ENCODE results near the gene SMOC2.

The SMOC2 gene

GRCh38 chr6:168628176-168628553 is 187.2 kb downstream of the SMOC2 start:
- Mint-ChIP-seq H3K27me3 (peaks cover 11% of the 10 kb centered on the region), H3K4me3 (no peak overlapping the region), H3K27ac (no peak overlapping the region), H3K4me1 (ENCODE audit: low read depth) (no peaks in the 10 kb centered on the region), H3K36me3 (ENCODE audit: low read depth) (no peaks in the 10 kb centered on the region), H3K9me3 (no peaks in the 10 kb centered on the region)
- DNase-seq, result no peak

GRCh38 chr6:168628732-168629245 is 187.8 kb downstream of the SMOC2 start:
- Mint-ChIP-seq H3K27me3 (peaks cover 11% of the 10 kb centered on the region), H3K4me3 (no peak overlapping the region), H3K4me1 (ENCODE audit: low read depth) (no peaks in the 10 kb centered on the region), H3K9me3 (peaks cover 4% of the 10 kb centered on the region), H3K27ac (no peak overlapping the region), H3K36me3 (ENCODE audit: low read depth) (no peaks in the 10 kb centered on the region)
- no peak for DNase-seq

- H3K27ac Mint-ChIP-seq, result no peak overlapping the region
- H3K4me3 Mint-ChIP-seq, result no peak overlapping the region
- H3K27me3 Mint-ChIP-seq, result peaks cover 14% of the 10 kb centered on the region
- no peak for DNase-seq
- peaks cover 8% of the 10 kb centered on the region for H3K9me3 Mint-ChIP-seq
- no peaks in the 10 kb centered on the region for H3K4me1 Mint-ChIP-seq (ENCODE audit: low read depth)
- no peaks in the 10 kb centered on the region for H3K36me3 Mint-ChIP-seq (ENCODE audit: low read depth)
These were observed 190.6 kb downstream of the SMOC2 start for GRCh38 chr6:168631564-168631963.

GRCh38 chr6:168632694-168633093 is 191.7 kb downstream of the SMOC2 start:
- Mint-ChIP-seq H3K27me3 (peaks cover 21% of the 10 kb centered on the region), H3K4me3 (no peak overlapping the region), H3K4me1 (ENCODE audit: low read depth) (no peaks in the 10 kb centered on the region)

GRCh38 chr6:168634541-168635328 is 193.8 kb downstream of the SMOC2 start:
- DNase-seq, result no peak
- H3K4me3 Mint-ChIP-seq, result no peak overlapping the region

More at GRCh38 chr6:168632694-168633093, 191.7 kb downstream of the SMOC2 start:
- H3K9me3 Mint-ChIP-seq, result peaks cover 8% of the 10 kb centered on the region
- H3K36me3 Mint-ChIP-seq (ENCODE audit: low read depth), result no peaks in the 10 kb centered on the region
- H3K27ac Mint-ChIP-seq, result no peak overlapping the region
- DNase-seq, result no peak

GRCh38 chr6:168636147-168637004 is 195.4 kb downstream of the SMOC2 start:
- no peaks in the 10 kb centered on the region for H3K4me1 Mint-ChIP-seq (ENCODE audit: low read depth)
- no peak overlapping the region for H3K27ac Mint-ChIP-seq
- no peak overlapping the region for H3K4me3 Mint-ChIP-seq
- no peaks in the 10 kb centered on the region for H3K36me3 Mint-ChIP-seq (ENCODE audit: low read depth)
- H3K27me3 Mint-ChIP-seq, result peaks cover 36% of the 10 kb centered on the region
- H3K9me3 Mint-ChIP-seq, result peaks cover 8% of the 10 kb centered on the region
- DNase-seq, result no peak

More at GRCh38 chr6:168634541-168635328, 193.8 kb downstream of the SMOC2 start:
- Mint-ChIP-seq H3K9me3 (peaks cover 8% of the 10 kb centered on the region), H3K36me3 (ENCODE audit: low read depth) (no peaks in the 10 kb centered on the region), H3K27ac (no peak overlapping the region), H3K4me1 (ENCODE audit: low read depth) (no peaks in the 10 kb centered on the region), H3K27me3 (peaks cover 34% of the 10 kb centered on the region)

- H3K27me3 Mint-ChIP-seq, result peaks cover 28% of the 10 kb centered on the region
- no peak overlapping the region for H3K4me3 Mint-ChIP-seq
- H3K4me1 Mint-ChIP-seq (ENCODE audit: low read depth), result no peaks in the 10 kb centered on the region
- H3K36me3 Mint-ChIP-seq (ENCODE audit: low read depth), result no peaks in the 10 kb centered on the region
- H3K9me3 Mint-ChIP-seq, result peaks cover 8% of the 10 kb centered on the region
- H3K27ac Mint-ChIP-seq, result no peak overlapping the region
- DNase-seq, result no peak
These were observed 196.8 kb downstream of the SMOC2 start for GRCh38 chr6:168637834-168638233.

- H3K4me3 Mint-ChIP-seq, result no peak overlapping the region
- H3K36me3 Mint-ChIP-seq (ENCODE audit: low read depth), result no peaks in the 10 kb centered on the region
- no peak overlapping the region for H3K27ac Mint-ChIP-seq
- no peaks in the 10 kb centered on the region for H3K4me1 Mint-ChIP-seq (ENCODE audit: low read depth)
- DNase-seq, result no peak
- peaks cover 5% of the 10 kb centered on the region for H3K9me3 Mint-ChIP-seq
- H3K27me3 Mint-ChIP-seq, result peaks cover 28% of the 10 kb centered on the region
These were observed 197.7 kb downstream of the SMOC2 start for GRCh38 chr6:168638468-168639271.

GRCh38 chr6:168640181-168640580 is 199.2 kb downstream of the SMOC2 start:
- H3K27ac Mint-ChIP-seq, result no peak overlapping the region
- H3K4me1 Mint-ChIP-seq (ENCODE audit: low read depth), result no peaks in the 10 kb centered on the region
- no peaks in the 10 kb centered on the region for H3K36me3 Mint-ChIP-seq (ENCODE audit: low read depth)
- H3K9me3 Mint-ChIP-seq, result no peaks in the 10 kb centered on the region
- DNase-seq, result no peak
- H3K27me3 Mint-ChIP-seq, result peaks cover 26% of the 10 kb centered on the region
- H3K4me3 Mint-ChIP-seq, result no peak overlapping the region

GRCh38 chr6:168640768-168641167 is 199.8 kb downstream of the SMOC2 start:
- Mint-ChIP-seq H3K36me3 (ENCODE audit: low read depth) (no peaks in the 10 kb centered on the region), H3K4me3 (no peak overlapping the region), H3K27ac (no peak overlapping the region), H3K9me3 (no peaks in the 10 kb centered on the region), H3K27me3 (peaks cover 26% of the 10 kb centered on the region), H3K4me1 (ENCODE audit: low read depth) (no peaks in the 10 kb centered on the region)
- DNase-seq, result no peak

- H3K27me3 Mint-ChIP-seq, result peaks cover 29% of the 10 kb centered on the region
- H3K9me3 Mint-ChIP-seq, result no peaks in the 10 kb centered on the region
These were observed 200.5 kb downstream of the SMOC2 start for GRCh38 chr6:168641446-168641845.

GRCh38 chr6:168643401-168643800 is 202.4 kb downstream of the SMOC2 start:
- no peak for DNase-seq
- Mint-ChIP-seq H3K36me3 (ENCODE audit: low read depth) (no peaks in the 10 kb centered on the region), H3K27me3 (peaks cover 20% of the 10 kb centered on the region), H3K4me1 (ENCODE audit: low read depth) (no peaks in the 10 kb centered on the region), H3K27ac (no peak overlapping the region), H3K9me3 (no peaks in the 10 kb centered on the region), H3K4me3 (no peak overlapping the region)

More at GRCh38 chr6:168641446-168641845, 200.5 kb downstream of the SMOC2 start:
- Mint-ChIP-seq H3K27ac (no peak overlapping the region), H3K4me1 (ENCODE audit: low read depth) (no peaks in the 10 kb centered on the region), H3K4me3 (no peak overlapping the region), H3K36me3 (ENCODE audit: low read depth) (no peaks in the 10 kb centered on the region)
- no peak for DNase-seq

- Mint-ChIP-seq H3K36me3 (ENCODE audit: low read depth) (no peaks in the 10 kb centered on the region), H3K4me1 (ENCODE audit: low read depth) (no peaks in the 10 kb centered on the region), H3K27me3 (peaks cover 22% of the 10 kb centered on the region), H3K27ac (no peak overlapping the region), H3K9me3 (no peaks in the 10 kb centered on the region), H3K4me3 (no peak overlapping the region)
- DNase-seq, result no peak
These were observed 204.3 kb downstream of the SMOC2 start for GRCh38 chr6:168645326-168645725.

GRCh38 chr6:168647271-168647670 is 206.3 kb downstream of the SMOC2 start:
- Mint-ChIP-seq H3K4me1 (ENCODE audit: low read depth) (no peaks in the 10 kb centered on the region), H3K27ac (no peak overlapping the region), H3K4me3 (no peak overlapping the region), H3K9me3 (no peaks in the 10 kb centered on the region), H3K36me3 (ENCODE audit: low read depth) (no peaks in the 10 kb centered on the region), H3K27me3 (peaks cover 22% of the 10 kb centered on the region)
- DNase-seq, result no peak
